NCI-H2227 treated with DMSO at 0.1 percent for 48 hours (cell line): Measurements from ENCODE around the gene HDGF.

Source experiments
- DNase-seq: peaks from one replicate; lab custom pipeline; 2025; lab: John Stamatoyannopoulos, UW

Gene HDGF

DNA sequence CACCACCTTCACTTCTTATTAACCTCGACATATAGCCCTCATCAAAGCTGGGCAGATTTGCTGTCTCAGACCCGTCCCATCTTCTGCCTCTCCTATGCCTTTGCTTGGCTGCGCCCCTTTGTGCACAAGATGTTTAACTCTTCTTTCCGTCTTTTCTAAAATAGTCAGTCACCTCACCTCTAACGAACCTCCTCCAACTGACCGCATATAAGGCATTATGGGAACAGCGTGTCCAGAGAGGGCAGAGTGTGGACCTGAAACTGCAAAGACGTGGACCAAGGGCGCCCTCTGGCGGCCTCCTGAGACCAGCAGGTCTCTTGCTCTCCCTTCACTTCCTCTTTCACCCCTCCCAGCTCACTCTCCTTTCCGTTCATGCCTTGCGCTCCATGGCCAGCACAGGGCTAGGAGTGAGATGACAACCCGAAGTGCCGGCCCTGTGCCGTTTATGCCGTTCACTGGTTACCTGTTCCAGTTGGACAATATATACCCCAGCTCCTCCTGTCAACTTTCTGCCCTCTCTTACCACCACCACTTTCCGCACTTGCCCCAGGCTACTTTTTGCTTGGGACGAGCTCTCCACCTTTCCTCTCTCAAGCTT is 25.7 kb downstream of the HDGF start:
- peak; percentile 89 for DNase-seq

DNA sequence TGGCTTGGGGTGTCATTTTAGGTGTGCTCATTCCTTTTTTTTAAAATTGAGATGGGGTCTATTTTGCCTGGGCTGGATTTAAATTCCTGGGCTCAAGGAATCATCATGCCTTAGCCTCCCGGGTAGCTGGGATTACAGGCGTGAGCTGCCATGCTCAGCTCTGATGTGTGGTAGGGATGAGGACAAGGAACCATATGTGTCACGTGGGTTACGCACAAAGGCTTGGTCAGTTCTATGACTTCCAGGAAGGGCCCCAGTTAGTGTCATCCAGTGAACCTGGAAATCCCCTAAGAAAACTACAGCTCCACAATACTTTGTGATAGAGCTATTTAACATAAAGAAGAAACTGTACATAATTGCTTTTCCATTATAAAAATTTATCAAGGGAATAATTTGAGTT is 29.9 kb downstream of the HDGF start:
- DNase-seq = no peak

DNA sequence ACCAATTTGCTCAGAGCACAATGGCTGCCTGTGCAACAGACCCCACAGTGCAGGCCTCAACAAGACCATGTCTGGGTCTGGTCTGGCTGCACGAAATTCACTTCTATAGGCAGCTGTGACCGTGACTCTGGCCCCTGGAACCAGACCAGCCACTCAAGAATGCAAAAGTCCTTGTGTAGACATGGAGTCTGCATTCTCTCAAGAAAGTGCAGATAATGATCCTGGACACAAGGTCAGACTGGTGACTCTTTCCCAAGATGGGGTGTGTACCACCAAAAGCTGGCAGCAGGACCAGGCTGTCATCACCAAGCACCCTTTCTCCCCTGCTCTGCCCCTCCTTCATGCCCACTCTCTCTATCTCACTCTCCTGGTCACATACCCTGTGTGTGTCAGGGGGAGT is 30.3 kb downstream of the HDGF start:
- DNase-seq = no peak

DNA sequence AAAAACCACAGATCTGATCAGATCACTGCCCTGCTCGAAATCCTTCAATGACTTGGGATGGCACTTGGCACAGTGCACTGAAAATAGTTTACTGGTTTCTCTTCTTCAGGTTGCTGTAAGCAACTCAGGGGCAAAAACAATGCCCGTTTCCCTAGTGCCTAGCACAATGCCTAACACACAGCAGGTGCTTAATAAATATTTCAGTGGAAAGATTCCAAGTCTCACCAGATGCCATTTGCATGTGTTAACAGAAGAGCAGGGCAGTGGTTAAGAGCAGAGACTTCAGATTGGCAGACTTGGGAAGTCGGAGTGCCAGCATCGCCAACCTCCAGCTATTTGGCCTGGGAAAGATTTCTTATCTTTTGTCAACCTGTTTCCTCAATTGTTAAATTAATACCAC is 34.1 kb downstream of the HDGF start:
- DNase-seq = no peak

DNA sequence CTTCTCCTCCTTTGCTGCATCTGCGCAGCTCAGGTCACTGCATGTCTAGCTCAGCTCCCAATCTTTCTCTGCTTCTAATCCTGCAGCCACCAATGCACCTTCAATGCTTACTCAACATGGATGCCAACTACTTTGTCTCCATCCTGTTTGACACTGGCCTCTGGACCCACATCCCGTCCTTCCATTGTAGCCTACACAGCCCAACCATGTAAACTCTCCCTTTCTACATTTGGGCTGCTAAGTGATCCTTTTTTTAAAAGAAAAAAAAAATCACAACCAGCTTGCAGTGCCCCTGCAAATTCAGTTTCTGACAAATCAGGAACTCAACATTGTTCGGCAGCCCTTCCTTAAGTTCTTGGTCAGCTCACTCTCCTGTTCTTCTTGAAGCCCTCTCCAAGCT is 36.6 kb downstream of the HDGF start:
- no peak for DNase-seq

DNA sequence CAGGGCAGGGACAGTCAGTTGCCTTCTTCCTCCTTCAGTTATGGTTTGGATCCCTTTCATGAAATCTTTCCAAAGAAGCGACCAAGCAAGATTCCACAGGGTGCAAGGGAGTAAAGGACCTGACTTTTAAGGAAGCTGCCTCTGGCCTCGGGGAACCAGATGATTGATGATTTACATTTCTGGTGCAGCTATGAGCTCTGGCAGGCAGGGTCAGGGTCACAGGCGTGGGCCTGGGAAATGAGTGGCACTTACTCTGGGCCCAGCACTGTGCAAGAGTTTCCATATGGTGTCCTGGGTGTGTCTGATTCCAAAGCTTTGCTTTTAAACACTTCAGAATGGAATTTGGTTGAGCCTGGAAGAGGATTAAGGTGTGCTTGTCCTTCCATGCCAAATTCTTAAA is 38.8 kb downstream of the HDGF start:
- no peak for DNase-seq

DNA sequence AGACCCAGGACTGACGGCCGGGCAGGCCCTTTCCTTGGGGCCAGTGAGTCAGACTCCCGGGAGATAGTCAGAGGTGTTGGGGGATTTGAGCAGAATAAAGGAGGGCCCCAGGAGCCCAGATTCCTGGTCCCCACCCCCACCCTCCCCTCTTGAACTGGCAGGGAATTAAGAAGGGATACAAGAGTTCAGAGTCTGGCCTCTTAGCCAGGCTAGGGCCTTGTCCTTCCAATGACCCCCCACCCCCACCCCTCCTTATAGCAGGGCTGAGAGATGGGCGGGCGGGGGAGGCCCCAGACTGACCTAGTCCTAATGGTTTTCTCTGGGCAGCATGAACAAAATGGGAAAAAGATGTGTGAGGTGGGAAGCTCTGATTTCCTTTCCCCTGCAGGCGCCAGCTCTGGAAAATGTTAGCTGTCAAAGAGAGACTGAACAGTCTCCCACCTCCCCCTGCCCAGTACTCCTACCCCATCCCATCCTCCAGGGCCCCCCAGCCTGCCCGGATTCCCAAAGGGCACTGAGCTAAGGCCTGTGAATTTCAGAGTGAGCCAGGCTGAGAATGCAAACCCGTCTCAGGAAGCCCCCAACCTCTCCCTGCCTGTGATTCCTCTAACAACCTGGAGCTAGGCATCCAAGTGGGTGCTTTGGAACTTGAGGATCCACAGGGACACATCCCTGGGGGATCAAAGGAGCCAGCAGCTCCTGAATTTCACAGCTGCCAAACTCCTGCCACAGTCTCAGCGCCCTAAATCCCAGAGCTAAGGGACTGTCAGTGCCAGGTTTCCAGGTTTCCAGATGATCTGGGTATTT is 40.3 kb downstream of the HDGF start:
- DNase-seq = no peak

DNA sequence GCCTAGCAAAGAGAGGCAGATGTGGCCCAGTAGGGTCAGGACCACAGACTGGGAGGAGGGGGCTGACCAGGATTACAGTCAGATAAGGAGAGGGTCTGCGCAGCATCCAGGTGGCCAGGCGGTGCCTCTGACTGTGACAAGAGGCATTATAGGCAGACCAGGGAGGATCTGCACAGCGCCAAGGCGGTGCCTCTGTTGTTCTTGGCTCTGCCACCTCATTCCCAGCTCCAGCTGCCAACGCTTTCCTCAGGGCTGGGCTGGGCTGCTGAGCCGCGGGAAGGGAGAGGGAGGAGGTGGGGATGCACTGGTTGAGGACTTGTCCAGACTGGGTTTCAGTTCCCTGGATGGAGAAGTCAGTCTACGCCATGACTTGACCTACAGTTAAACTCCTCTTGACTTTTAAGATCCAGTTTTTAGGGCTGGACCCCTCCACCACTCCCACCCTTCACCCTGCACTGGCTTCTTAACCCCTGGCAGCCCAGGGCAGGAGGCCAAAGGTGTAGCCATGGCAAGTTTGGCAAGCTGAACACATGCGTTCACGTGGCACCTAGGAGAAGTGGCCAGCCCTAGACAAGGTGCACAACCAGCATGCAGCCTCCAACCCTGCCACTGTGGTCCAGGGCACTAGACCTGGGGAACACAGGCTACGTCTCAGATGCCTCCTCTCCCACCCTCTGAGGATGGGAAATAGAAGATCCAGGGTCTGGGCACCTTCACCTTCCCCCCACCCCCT is 41.6 kb downstream of the HDGF start:
- peak; percentile 21 for DNase-seq

DNA sequence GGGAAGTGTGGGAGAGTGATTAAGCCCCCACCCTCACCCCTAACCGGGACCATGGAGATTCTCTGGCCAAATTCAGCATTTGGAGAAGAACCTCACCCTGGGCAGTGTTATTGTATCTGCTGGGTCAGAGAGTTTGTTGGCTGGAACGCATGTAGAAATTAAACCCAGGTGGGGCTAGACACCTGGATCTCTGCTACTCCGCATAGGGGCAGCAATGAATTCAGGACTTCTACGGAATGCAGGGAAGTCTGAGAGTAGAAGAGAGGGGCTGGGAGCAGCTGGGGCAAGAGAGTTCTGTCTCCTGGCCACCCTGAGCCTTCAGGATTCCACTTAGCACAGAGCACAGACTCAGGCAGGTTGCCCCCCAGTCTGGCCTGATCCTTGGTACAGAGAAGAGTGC is 42.4 kb downstream of the HDGF start:
- DNase-seq = no peak

DNA sequence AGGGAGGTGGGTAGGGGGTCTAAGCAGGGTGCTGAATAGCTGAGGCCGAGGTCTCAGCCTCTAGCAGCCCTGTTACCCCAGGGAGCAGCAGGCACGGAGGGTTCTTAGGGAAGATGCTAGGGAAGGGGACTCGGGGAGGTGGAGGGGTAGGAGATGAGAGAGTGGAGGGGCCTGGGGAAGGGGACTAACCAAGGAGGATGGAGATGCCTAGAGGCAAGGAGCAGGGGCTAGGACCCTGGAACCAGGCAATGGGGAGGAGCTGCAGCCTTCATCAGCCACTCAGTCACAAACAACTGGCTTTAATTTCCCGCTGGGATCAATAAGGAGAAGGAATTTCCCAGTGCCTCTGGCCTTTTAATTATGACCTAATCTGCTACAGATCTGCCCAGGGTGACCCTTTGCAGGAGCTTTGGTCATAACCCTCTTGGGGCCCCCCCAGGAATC is 43.2 kb downstream of the HDGF start:
- DNase-seq = no peak

DNA sequence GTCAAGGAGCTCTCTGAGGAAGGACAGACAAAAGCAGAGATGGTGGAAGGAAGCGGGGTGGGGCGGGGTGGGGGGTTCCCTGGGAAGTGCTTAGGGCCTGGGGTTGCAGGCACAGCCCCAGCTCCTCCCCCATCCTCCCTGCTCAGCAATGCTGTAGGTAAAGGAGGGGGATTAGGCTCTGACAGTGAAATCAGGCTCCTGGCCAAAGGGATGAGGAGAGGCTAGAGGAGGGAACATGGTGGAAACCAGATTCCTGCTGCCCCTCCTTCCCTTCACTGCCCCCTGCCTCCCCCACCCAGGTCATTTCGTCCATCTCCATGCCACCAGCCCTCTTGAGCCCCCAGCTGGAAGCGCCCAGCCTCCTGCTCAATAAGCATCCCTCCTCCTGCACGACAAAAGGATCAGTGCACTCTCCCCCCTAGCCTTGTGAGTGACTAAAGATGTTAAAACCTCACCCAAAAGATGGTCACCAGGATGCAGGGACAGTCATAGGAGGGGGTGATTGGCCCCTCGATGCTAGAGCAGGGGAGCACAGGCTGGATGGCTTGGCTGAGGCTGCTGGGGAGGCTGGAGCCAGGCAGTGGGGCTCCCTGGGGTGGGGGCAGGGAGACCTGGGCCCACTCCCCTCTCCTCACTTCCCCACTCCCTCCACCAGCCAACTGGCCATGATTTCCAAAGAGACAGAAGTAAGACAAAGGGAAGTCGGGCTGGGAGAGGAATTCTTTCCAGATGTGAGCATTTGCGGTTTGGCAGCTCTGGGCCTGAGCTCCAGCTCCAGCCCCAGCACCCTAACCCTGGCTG is 43.9 kb downstream of the HDGF start:
- DNase-seq = no peak

DNA sequence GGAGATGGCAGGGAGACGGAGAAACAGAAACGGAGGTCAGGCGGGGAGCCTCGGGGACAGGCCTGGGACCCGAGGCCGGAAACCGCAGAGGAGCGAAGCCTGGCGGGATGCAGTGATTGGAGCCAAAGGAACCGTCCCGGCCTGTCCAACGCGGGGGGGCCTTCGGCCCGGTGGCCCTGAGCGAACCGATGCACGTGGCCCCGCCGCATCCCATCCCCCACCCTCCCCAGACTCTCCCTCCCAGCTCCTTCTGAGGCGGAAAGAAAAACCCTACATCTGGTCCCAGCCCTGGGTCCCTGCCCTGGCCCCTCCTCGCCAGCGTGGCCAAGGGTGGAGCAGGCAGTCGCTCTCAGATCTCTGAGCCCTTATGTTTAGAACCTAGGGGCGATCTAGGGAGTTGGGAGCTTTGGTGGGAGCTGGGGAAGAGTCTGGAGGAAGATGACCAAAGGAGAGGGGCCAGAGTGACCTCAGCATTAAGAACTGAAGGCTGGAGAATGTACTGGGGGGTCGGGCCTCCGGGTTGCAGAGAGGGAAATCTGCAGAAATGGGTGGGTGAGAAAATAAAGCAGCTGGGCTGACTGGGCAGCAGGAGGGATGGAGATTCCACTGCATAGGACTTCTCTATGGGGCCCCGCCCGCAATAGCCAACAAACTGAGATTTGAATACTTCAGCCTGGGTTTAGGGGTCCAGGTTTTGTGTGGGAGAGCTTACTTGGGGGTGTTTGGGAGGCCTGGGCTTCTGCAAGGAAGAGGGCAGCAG is 44.6 kb downstream of the HDGF start:
- peak; percentile 61 for DNase-seq

DNA sequence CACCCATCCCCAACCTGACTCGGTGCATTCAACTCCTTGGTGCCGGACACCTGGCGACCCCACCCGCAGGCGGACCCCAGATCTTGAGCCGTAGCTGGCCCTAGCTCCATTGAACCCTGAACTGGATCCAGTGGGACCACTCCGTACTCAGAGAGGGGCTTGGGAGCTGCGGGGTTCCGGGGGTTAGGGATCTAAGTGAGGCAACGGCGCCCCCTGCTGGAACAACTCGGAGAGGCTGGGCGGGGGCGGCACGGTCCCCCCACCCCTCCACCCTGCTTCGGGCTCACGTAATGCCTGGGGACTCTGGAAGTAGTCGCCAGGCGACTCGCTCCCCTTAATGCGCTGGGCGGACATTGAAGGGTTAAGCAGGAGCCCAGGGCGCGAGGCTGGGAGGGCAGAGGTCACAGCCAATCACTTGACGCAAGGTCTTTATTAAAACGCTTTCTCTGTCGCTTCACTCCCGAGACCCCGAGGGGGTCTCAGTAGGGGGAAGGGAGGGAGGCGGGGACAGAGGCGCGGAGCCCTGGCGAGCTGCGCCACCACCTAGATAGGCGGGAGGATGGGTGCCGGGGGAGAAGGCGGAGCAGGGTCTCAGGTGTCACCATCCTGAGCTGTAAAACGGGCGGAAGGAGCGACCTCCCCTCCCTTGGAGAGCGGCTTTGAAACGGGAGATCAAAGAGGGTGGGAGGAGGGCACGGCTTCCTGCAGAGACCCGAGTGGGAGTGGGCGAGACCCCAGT is 45.4 kb downstream of the HDGF start:
- DNase-seq = peak; percentile 74

DNA sequence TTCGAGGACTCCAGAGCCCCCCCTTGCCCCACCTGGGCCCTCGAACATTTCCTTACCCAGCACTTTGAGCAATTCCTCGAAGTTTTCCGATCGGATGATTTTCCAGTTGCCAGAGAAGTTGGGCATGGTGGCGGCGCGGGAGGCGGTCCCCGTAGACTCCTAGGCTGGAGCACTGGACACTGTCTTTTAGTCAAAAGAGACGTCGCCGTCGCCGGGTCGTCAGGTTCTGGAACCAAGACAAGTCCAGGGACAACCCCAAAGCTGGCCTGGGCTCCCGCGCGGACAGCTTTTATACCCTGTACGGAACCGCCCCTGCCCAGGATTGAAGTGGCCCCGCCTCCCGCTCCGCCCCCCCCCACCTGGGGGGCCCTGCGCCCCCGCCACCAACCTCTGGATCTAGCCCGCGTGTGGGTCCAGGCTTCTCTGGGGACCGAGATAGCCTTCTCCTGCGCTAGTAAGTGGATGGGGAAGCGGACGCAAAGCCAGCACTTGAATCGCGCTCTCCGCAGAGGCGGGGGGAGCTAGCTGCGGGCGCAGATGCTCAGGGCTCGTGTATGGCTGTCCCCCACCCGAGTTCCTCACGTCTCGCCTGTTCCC is 46.1 kb downstream of the HDGF start, which contains the start of gene CRABP2:
CRABP2 (minus strand) TSS at position 263 of the 597 bp plus-strand sequence; CDS start at position 126, 137 bp downstream.
- peak; percentile 70 for DNase-seq

DNA sequence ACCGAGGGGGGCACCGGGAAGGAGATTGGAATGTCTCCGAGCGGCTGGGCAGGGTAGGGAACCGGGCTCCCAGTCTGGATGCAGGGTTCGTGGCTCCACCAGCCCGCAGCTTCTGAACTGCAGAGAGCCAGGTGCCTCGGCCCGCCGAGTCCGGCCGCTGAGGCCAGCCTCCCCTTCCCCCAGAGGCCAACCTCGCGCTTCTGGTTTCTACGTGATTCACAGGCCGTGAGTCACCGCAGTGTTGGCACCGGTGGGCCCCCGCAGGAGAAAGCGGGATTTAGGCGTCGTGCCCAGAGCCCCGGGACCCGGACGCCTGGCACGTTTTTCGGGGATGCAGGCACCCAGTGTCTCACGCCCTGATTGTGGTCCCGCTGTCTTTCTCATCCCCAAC is 46.5 kb downstream of the HDGF start:
- DNase-seq = no peak

DNA sequence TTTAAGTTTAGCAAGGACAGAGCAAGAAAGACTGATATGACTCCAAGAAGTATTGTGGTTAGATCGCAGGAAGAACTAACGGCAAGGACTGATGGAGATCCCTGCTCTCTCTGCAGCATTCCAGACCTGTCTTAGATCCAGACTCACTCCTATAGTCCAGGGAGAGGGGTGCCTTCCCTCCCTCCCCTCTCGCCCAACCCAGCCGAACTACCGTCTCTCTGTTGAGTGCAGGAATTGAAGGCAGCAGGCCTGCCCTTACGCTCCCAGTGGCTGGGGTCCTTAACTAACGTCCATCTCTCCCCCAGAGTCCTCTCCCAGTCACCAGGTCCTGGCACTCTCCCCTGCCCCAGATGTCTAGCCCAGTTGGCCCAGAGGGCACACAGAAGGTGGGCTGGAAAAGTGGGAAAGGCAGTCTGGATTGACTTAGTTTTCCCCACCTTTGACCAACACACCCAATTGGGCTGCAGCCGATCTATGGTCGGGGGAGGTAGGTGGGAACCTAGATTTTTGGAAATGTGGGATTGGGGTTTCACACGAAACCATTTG is 47.2 kb downstream of the HDGF start:
- no peak for DNase-seq

DNA sequence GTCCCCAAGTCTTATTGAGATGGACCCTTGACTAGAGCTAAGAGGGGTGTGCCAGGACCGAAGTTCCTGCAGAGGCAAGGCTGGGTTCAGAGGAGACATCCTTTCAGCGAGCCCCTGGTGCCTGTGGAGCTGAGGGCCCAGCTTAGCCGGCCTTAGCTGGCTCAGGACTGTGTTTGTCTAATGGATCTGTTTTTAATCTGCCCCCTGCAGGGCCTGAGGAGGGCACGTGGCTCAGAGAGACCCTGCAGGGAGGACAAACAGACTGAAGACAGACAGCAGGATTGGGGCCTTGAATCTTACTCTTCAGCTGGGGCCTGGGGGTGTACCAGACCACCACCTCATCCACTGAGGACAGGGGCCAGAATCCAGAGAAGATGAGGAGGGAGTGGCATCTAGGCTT is 47.7 kb downstream of the HDGF start:
- DNase-seq = no peak

DNA sequence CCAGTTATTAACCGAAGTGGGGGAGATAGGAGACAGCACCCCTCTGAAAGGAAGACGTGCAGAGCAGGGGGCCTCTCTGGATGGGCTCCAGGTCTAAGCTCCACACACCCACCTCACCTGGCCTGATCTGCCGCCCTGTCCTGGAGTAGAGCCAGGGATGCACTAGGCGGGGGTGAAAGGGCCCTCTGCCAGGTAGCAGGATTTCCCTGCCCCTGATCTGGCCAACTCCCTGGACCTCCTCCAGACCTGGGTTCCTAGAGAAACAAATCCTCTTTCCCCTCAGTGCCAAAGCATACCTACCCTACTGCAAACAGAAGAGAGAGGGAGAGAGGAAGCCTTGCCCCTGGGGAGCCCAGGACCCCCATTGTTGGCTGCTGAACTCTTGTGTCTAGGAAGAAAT is 48.1 kb downstream of the HDGF start:
- DNase-seq = no peak

DNA sequence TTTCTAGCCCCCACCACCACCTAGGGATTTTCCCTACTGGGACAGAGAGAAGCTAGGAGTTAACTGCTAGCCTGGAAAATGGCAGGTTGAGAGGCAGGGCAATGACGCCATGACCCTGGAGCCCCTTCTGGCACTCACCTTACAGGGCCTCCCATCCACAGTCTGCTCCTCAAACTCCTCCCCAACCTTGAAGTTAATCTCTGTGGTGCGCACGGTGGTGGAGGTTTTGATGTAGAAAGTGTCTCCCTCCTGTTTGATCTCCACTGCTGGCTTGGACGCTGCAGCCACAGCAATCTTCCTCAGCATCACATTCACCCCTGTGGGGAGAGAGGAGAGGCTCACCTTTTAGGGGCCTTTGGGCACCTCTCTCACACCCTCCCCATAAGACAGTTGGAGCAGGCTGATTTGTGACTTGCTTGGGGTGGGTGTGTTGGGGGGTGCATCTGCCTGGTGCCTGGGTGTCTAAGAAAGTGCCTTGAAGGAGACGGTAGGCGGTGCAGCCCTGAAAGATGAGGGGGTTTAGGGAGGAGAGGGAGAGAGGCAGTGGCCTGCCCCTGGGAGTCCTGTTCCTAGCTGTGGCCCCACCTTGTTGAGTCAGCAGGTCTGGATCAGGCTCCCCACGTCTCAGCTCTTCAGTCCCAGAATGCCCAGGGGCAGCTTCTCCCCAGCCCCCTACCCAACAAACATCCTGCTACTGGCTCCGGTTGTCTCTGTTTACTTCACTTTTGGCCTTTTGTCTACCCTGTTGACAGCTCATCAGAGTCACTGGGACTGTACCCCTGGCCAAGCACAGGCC is 50.5 kb downstream of the HDGF start:
- DNase-seq = no peak
